DMS53 treated with DMSO at 0.1 percent for 48 hours (cell line): Measurements from ENCODE around the gene EXOC2.
"Not testable (repeated sequence)": the region's sequence is repeated elsewhere in the genome, so short reads cannot be mapped to it uniquely, and the experiment has no call there.

Experiments
- DNase-seq: peaks from one replicate; lab custom pipeline; 2025; ENCODE audit not compliant: unreplicated experiment; lab: John Stamatoyannopoulos, UW

EXOC2 gene

GRCh38 chr6:633611-634010, 59.3 kb downstream of the EXOC2 start:
- DNase-seq: no peak

GRCh38 chr6:628766-629165, 64.2 kb downstream of the EXOC2 start:
- no peak for DNase-seq

GRCh38 chr6:626236-626635, 66.7 kb downstream of the EXOC2 start:
- DNase-seq: no peak

GRCh38 chr6:624979-625378, 68.0 kb downstream of the EXOC2 start:
- DNase-seq: no peak

GRCh38 chr6:622462-622861, 70.5 kb downstream of the EXOC2 start:
- DNase-seq: no peak

- no peak for DNase-seq
Measured at GRCh38 chr6:621931-622330, 71.0 kb downstream of the EXOC2 start.

GRCh38 chr6:620950-621349, 72.0 kb downstream of the EXOC2 start:
- DNase-seq: no peak

- no peak for DNase-seq
Measured at GRCh38 chr6:620166-620565, 72.8 kb downstream of the EXOC2 start.

- no peak for DNase-seq
Measured at GRCh38 chr6:617456-618100, 75.4 kb downstream of the EXOC2 start.

- no peak for DNase-seq
Measured at GRCh38 chr6:613981-614380, 79.0 kb downstream of the EXOC2 start.

GRCh38 chr6:611928-612327, 81.0 kb downstream of the EXOC2 start:
- no peak for DNase-seq

- no peak for DNase-seq
Measured at GRCh38 chr6:610882-611281, 82.1 kb downstream of the EXOC2 start.

- no peak for DNase-seq
Measured at GRCh38 chr6:609905-610304, 83.0 kb downstream of the EXOC2 start.

GRCh38 chr6:606829-607379, 86.0 kb downstream of the EXOC2 start:
- DNase-seq: no peak

GRCh38 chr6:605895-606294, 87.0 kb downstream of the EXOC2 start:
- DNase-seq: not testable (repeated sequence)

- no peak for DNase-seq
Measured at GRCh38 chr6:604579-604978, 88.4 kb downstream of the EXOC2 start.

- DNase-seq: no peak
Measured at GRCh38 chr6:603265-603664, 89.7 kb downstream of the EXOC2 start.

GRCh38 chr6:599576-600448, 93.1 kb downstream of the EXOC2 start:
- no peak for DNase-seq

- no peak for DNase-seq
Measured at GRCh38 chr6:593907-594212, 99.1 kb downstream of the EXOC2 start.

- peak; percentile 55 for DNase-seq
Measured at GRCh38 chr6:593139-593906, 99.6 kb downstream of the EXOC2 start.

GRCh38 chr6:589090-589489, 103.8 kb downstream of the EXOC2 start:
- DNase-seq: no peak

GRCh38 chr6:586553-586952, 106.4 kb downstream of the EXOC2 start:
- no peak for DNase-seq
